ENCODE results near the gene ASS1. TPM values are rescaled to one million over a fixed set of nuclear protein-coding genes. Genes with fewer than 3 reads are reported as not detected.

The ASS1 gene
- total RNA-seq, 1 donor from 2014 or later, result 45.6 TPM

DNA sequence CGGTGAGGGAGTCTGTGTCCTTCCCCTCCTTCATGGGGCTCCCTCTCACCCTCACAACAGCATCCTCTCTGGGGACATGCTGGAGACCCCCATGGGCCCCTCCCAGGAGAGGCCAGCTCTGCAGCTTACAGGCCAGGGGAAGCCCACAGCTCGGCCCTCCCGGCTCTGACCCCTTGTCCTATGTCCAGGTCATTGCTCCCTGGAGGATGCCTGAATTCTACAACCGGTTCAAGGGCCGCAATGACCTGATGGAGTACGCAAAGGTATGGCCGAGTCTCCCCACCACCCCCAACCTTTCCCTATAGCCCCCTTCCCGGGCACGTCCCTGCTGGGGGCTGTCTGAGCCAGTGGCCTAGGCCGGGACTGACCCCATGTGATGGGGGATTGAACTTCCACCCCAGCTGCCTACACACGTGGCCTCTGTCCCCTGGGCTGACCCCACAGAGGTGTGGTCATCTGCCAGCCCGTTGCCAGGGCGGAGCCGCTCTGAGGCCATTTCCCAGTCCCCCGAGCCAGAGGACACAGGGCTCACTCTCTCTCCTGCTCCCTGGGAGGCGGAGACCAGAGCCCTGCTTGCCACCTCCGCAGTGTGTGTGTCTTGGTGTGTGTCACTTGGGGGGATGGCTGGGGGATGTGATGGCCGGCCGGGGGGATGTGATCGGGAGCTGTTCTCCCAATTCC is 21.9 kb downstream of the ASS1 start:
- TF ChIP-seq, protein P1, sequence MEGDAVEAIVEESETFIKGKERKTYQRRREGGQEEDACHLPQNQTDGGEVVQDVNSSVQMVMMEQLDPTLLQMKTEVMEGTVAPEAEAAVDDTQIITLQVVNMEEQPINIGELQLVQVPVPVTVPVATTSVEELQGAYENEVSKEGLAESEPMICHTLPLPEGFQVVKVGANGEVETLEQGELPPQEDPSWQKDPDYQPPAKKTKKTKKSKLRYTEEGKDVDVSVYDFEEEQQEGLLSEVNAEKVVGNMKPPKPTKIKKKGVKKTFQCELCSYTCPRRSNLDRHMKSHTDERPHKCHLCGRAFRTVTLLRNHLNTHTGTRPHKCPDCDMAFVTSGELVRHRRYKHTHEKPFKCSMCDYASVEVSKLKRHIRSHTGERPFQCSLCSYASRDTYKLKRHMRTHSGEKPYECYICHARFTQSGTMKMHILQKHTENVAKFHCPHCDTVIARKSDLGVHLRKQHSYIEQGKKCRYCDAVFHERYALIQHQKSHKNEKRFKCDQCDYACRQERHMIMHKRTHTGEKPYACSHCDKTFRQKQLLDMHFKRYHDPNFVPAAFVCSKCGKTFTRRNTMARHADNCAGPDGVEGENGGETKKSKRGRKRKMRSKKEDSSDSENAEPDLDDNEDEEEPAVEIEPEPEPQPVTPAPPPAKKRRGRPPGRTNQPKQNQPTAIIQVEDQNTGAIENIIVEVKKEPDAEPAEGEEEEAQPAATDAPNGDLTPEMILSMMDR (IDR thresholded peaks at IDR 0.05; ENCODE audit: insufficient read depth, low read length, poor library complexity, severe bottlenecking), result no peak
- H3K27me3 ChIP-seq (ENCODE audit: control insufficient read depth, insufficient read depth, low read length), result peaks cover 42% of the 10 kb centered on the region
- H3K36me3 ChIP-seq (ENCODE audit: control insufficient read depth, insufficient read depth, low read length), result no peaks in the 10 kb centered on the region
- H3K4me3 ChIP-seq (ENCODE audit: low read depth, low read length), result no peak overlapping the region
- no peak for DNase-seq (ENCODE audit: low read depth)

DNA sequence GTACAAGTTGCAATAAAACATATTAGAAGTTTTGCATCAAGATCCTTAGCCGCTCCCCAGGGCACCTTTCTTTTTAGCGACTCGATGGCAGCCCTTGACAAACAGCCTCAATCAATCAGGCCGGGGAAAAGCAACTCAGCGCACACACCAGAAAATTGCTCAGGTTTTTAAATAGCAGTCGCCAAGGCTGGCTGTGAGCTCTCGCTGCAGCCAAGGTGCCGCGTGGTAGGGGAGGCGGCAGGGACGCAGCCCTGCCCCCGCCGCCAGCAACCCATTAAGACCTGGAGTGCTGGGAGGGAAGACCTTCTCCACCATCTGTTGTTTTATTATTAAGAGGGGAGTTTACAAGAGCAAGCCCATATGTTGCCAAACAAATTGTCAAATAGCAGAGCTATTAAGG is 22.6 kb downstream of the ASS1 start:
- TF ChIP-seq, protein P1 (IDR thresholded peaks at IDR 0.05; ENCODE audit: insufficient read depth, low read length, poor library complexity, severe bottlenecking), result no peak
- no peaks in the 10 kb centered on the region for H3K36me3 ChIP-seq (ENCODE audit: control insufficient read depth, insufficient read depth, low read length)
- no peak overlapping the region for H3K4me3 ChIP-seq (ENCODE audit: low read depth, low read length)

DNA sequence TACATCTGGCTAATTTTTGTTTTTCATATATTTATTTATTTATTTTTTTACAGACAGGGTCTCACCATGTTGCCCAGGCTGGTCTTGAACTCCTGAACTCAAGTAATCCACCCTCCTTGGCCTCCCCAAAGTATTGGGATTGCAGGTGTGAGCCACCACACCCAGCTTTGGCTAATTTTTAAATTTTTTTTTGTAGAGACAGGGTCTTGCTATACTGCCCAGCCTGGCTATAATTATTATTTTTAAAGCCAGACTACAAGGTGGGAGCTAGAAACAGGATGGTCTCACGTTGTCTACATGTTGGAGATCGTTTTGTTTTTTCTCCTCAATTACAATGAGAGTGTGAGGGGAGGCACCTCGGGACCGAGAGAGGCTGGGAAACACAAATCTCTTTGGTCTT is 23.8 kb downstream of the ASS1 start:
- no peak overlapping the region for H3K4me3 ChIP-seq (ENCODE audit: low read depth, low read length)
- TF ChIP-seq, protein P1 (IDR thresholded peaks at IDR 0.05; ENCODE audit: insufficient read depth, low read length, poor library complexity, severe bottlenecking), result no peak
- H3K27me3 ChIP-seq (ENCODE audit: control insufficient read depth, insufficient read depth, low read length), result peaks cover 57% of the 10 kb centered on the region
- DNase-seq (ENCODE audit: low read depth), result no peak
- no peaks in the 10 kb centered on the region for H3K36me3 ChIP-seq (ENCODE audit: control insufficient read depth, insufficient read depth, low read length)

More for the DNA sequence above, 22.6 kb downstream of the ASS1 start:
- no peak for DNase-seq (ENCODE audit: low read depth)
- H3K27me3 ChIP-seq (ENCODE audit: control insufficient read depth, insufficient read depth, low read length), result peaks cover 47% of the 10 kb centered on the region

DNA sequence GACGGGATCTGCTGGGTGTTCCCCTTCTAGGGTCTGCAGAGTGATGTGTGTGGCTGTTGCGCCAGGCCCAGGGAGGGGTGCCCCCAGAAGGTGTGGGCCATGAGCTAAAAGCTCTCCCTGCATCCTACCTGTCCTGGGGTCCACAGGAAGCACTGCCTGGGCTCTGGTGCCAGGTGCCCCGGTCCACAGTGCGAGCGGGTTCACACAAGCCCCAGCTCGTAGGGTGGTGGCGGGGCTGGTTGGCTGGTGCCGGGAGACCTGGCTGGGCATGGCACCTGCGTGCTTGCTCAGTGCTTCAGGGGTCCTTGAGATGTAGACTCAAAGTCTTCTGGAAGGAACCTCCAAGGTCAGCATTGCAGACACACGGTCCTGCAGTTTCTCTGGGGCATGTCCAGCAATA is 25.5 kb downstream of the ASS1 start:
- TF ChIP-seq, protein P1 (IDR thresholded peaks at IDR 0.05; ENCODE audit: insufficient read depth, low read length, poor library complexity, severe bottlenecking), result no peak
- H3K36me3 ChIP-seq (ENCODE audit: control insufficient read depth, insufficient read depth, low read length), result no peaks in the 10 kb centered on the region
- peaks cover 57% of the 10 kb centered on the region for H3K27me3 ChIP-seq (ENCODE audit: control insufficient read depth, insufficient read depth, low read length)
- H3K4me3 ChIP-seq (ENCODE audit: low read depth, low read length), result no peak overlapping the region
- no peak for DNase-seq (ENCODE audit: low read depth)

DNA sequence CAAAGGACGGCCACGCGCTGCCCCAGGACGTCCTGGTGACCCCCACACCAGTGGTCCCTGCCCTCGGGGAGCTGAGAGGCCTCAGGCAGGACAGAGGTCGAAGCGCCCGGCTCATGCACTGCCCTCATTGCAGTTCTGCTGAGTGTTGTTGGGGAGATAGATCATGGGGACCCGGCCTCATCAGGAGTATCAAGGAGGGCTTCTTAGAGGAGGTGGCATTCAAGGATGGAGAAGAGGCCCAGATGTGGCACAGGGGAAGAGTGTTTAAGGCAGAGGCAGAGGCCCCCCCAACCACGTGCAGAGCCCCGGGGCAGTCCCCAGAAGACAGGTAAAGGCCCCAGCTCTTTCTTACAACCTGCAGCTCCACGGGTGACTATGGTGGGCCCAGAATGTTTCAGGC is 26.2 kb downstream of the ASS1 start:
- Histone ChIP-seq H3K27me3 (ENCODE audit: control insufficient read depth, insufficient read depth, low read length) (peaks cover 54% of the 10 kb centered on the region), H3K4me3 (ENCODE audit: low read depth, low read length) (no peak overlapping the region), H3K36me3 (ENCODE audit: control insufficient read depth, insufficient read depth, low read length) (no peaks in the 10 kb centered on the region)
- TF ChIP-seq, protein P1 (IDR thresholded peaks at IDR 0.05; ENCODE audit: insufficient read depth, low read length, poor library complexity, severe bottlenecking), result no peak
- DNase-seq (ENCODE audit: low read depth), result no peak

All from kidney epithelial cell (primary cell).